Calu3 (cell line): ENCODE measurements around the gene EYA4. TPM values are rescaled to one million over a fixed set of nuclear protein-coding genes. Genes with fewer than 3 reads are reported as not detected.

Experiments
- BruUV-seq: library from RNA; stranded (reverse); fragments of 400-500 nt; replicated peaks from 2 replicates; lab custom pipeline; 2021; lab: Mats Ljungman, UMichigan
- CTCF ChIA-PET: fragments of 300-600 bp; sonication (Branson Sonifier 250); formaldehyde crosslinking; loops from one replicate; lab custom pipeline; 2022; ENCODE audit warnings: antibody characterized with exemption; lab: Charles Lee
- DNase-seq: peaks from one replicate; pipeline ENCODE4 v3.0.0; 2022
- H3K27ac Mint-ChIP-seq: one replicate; pipeline ENCODE4 v1.8.0; 2022; ENCODE audit warnings: mixed read lengths; ENCODE audit not compliant: unreplicated experiment
- H3K27me3 Mint-ChIP-seq: one replicate; pipeline ENCODE4 v1.8.0; 2022; ENCODE audit warnings: mixed read lengths; ENCODE audit not compliant: unreplicated experiment
- H3K36me3 Mint-ChIP-seq: one replicate; pipeline ENCODE4 v1.8.0; 2022; ENCODE audit warnings: mild to moderate bottlenecking, moderate library complexity, mixed read lengths; ENCODE audit not compliant: insufficient read depth, unreplicated experiment
- H3K4me1 Mint-ChIP-seq: one replicate; pipeline ENCODE4 v1.8.0; 2022; ENCODE audit warnings: mild to moderate bottlenecking, low read depth, mixed read lengths; ENCODE audit not compliant: unreplicated experiment
- H3K4me3 Mint-ChIP-seq: one replicate; pipeline ENCODE4 v1.8.0; 2022; ENCODE audit warnings: mild to moderate bottlenecking, low read depth, moderate library complexity, mixed read lengths; ENCODE audit not compliant: unreplicated experiment
- H3K9me3 Mint-ChIP-seq: one replicate; pipeline ENCODE4 v1.8.0; 2022; ENCODE audit warnings: low read depth, mixed read lengths; ENCODE audit not compliant: unreplicated experiment
- CTCF ChIP-seq: fragments of 200-600 bp; IDR thresholded peaks from one replicate; pipeline ENCODE4 v1.8.0; 2022; ENCODE audit warnings: antibody characterized with exemption; ENCODE audit not compliant: unreplicated experiment
- intact Hi-C: fragments of 100-400 bp; cut with micrococcal nuclease; formaldehyde crosslinking; loops from one replicate; pipeline ENCODE4 v1.10.0; 2022; ENCODE audit not compliant: unreplicated experiment
- total RNA-seq: library from RNA; stranded (reverse); gene quantifications from 2 replicates; pipeline ENCODE4 v1.2.3, GENCODE V29; 2022

The EYA4 gene
- total RNA-seq, 1 experiment from 2014 or later: 55.1 TPM

- DNase-seq: no peak
- Mint-ChIP-seq H3K36me3 (no peaks in the 10 kb centered on the region), H3K27ac (peak overlapping the region; percentile 33), H3K4me1 (peaks cover 32% of the 10 kb centered on the region), H3K9me3 (peaks cover 4% of the 10 kb centered on the region), H3K27me3 (no peaks in the 10 kb centered on the region), H3K4me3 (no peak overlapping the region)
- no peak for TF ChIP-seq CTCF
- CTCF ChIA-PET: no interaction called here
- intact Hi-C loops: no loop called here
- BruUV-seq: no TSS peak
Observed at GRCh38 chr6:133435065-133435728, 194.0 kb downstream of the EYA4 start.

- Mint-ChIP-seq H3K4me1 (peaks cover 38% of the 10 kb centered on the region), H3K4me3 (no peak overlapping the region), H3K27me3 (no peaks in the 10 kb centered on the region), H3K9me3 (peaks cover 7% of the 10 kb centered on the region), H3K36me3 (peaks cover 5% of the 10 kb centered on the region), H3K27ac (no peak overlapping the region)
- CTCF ChIA-PET: no interaction called here
- no peak for TF ChIP-seq CTCF
- intact Hi-C loops: no loop called here
- BruUV-seq: no TSS peak
- no peak for DNase-seq
Observed at GRCh38 chr6:133436652-133437051, 195.5 kb downstream of the EYA4 start.

- peak overlapping the region; percentile 5 for H3K27ac Mint-ChIP-seq
- no peak for TF ChIP-seq CTCF
- intact Hi-C loops: no loop called here
Observed at GRCh38 chr6:133441491-133441890, 200.3 kb downstream of the EYA4 start.

GRCh38 chr6:133446789-133447188 lies 205.6 kb downstream of the EYA4 start:
- H3K27ac Mint-ChIP-seq: no peak overlapping the region
- no peaks in the 10 kb centered on the region for H3K36me3 Mint-ChIP-seq
- no TSS peak for BruUV-seq
- H3K27me3 Mint-ChIP-seq: no peaks in the 10 kb centered on the region
- TF ChIP-seq CTCF: no peak
- H3K4me1 Mint-ChIP-seq: peaks cover 1% of the 10 kb centered on the region
- intact Hi-C loops: no loop called here
- DNase-seq: no peak
- CTCF ChIA-PET: no interaction called here
- H3K9me3 Mint-ChIP-seq: no peaks in the 10 kb centered on the region
- H3K4me3 Mint-ChIP-seq: no peak overlapping the region

More at GRCh38 chr6:133441491-133441890, 200.3 kb downstream of the EYA4 start:
- no peak overlapping the region for H3K4me3 Mint-ChIP-seq
- BruUV-seq: no TSS peak
- peaks cover 19% of the 10 kb centered on the region for H3K4me1 Mint-ChIP-seq
- peak; percentile 11 for DNase-seq
- H3K27me3 Mint-ChIP-seq: no peaks in the 10 kb centered on the region
- H3K9me3 Mint-ChIP-seq: peaks cover 7% of the 10 kb centered on the region
- CTCF ChIA-PET: no interaction called here
- H3K36me3 Mint-ChIP-seq: peaks cover 5% of the 10 kb centered on the region
